Panc1 (cell line): ENCODE results near the gene CETP. TPM values are rescaled to one million over a fixed set of nuclear protein-coding genes. Genes with fewer than 3 reads are reported as not detected.

Source experiments
- ATAC-seq: fragments of 200-7000 bp; cut with Tn5 transposase; 2 replicates; pipeline ENCODE4 v1.9.1; 2020; ENCODE audit warnings: mild to moderate bottlenecking, moderate library complexity
- BruUV-seq: library from RNA; stranded (reverse); fragments of 400-500 nt; replicated peaks from 2 replicates; lab custom pipeline; 2021; lab: Mats Ljungman, UMichigan
- CTCF ChIA-PET: fragments of 300-600 bp; sonication (Branson Sonifier 250); formaldehyde crosslinking; loops from one replicate; lab custom pipeline; 2022; ENCODE audit warnings: antibody characterized with exemption; lab: Charles Lee
- POLR2A ChIA-PET: fragments of 300-600 bp; sonication (Branson Sonifier 250); formaldehyde crosslinking; loops from one replicate; lab custom pipeline; 2022; ENCODE audit warnings: antibody characterized with exemption; lab: Charles Lee
- DNase-seq: peaks from one replicate; pipeline ENCODE4 v3.0.0-alpha.2; 2010; ENCODE audit warnings: low read depth, low spot score
- H3K27ac ChIP-seq: 2 replicates; pipeline ENCODE4 v1.5.1; 2011; ENCODE audit warnings: mild to moderate bottlenecking, low read length, inconsistent platforms
- H3K27me3 ChIP-seq: fragments of 200-500 bp; sonication (Bioruptor generic); 2 replicates; pipeline ENCODE4 v1.6.0; 2014; ENCODE audit warnings: low read length, inconsistent platforms; ENCODE audit not compliant: control insufficient read depth, insufficient read depth
- H3K36me3 ChIP-seq: fragments of 200-500 bp; sonication (Bioruptor generic); 2 replicates; pipeline ENCODE4 v1.5.1; 2014; ENCODE audit warnings: inconsistent platforms, mild to moderate bottlenecking, low read length, moderate library complexity; ENCODE audit not compliant: control insufficient read depth, insufficient read depth
- H3K4me1 ChIP-seq: 2 replicates; pipeline ENCODE4 v1.5.1; 2011; ENCODE audit warnings: inconsistent platforms, mild to moderate bottlenecking, low read length, moderate library complexity; ENCODE audit not compliant: control insufficient read depth, insufficient read depth
- H3K4me3 ChIP-seq, 2 experiments: 2 replicates each; pipeline ENCODE4 v1.5.1; 2011 to 2012; ENCODE audit warnings: low read depth in 2 of 2, low read length in 2 of 2, mild to moderate bottlenecking in 2 of 2, inconsistent platforms in 1 of 2, moderate library complexity in 1 of 2
- H3K9me3 ChIP-seq: fragments of 200-500 bp; sonication (Bioruptor generic); 2 replicates; pipeline ENCODE4 v1.5.1; 2014; ENCODE audit warnings: low read depth, mild to moderate bottlenecking, inconsistent platforms, low read length, moderate library complexity; ENCODE audit not compliant: control insufficient read depth, insufficient read depth
- POLR2AphosphoS5 ChIP-seq: IDR thresholded peaks from 2 replicates; pipeline ENCODE4 v1.6.1; 2012; ENCODE audit warnings: mild to moderate bottlenecking, low read depth, low read length, moderate library complexity
- REST ChIP-seq, 2 experiments: IDR thresholded peaks; 2 replicates each; pipeline ENCODE4 v1.6.1; 2011 to 2012; ENCODE audit warnings: low read depth in 2 of 2, control low read depth in 1 of 2, low read length in 1 of 2, mild to moderate bottlenecking in 1 of 2, moderate library complexity in 1 of 2; ENCODE audit not compliant: insufficient read depth in 1 of 2
- SIN3A ChIP-seq: IDR thresholded peaks from 2 replicates; pipeline ENCODE4 v1.6.1; 2012; ENCODE audit warnings: low read depth, mild to moderate bottlenecking, low read length, moderate library complexity, borderline replicate concordance; ENCODE audit not compliant: insufficient read depth
- TCF7L2 ChIP-seq: IDR thresholded peaks from 2 replicates; pipeline ENCODE4 v1.6.1; 2011; ENCODE audit warnings: mild to moderate bottlenecking, low read depth, low read length, inconsistent platforms
- in situ Hi-C: cut with HindIII; loops from 2 replicates; pipeline ENCODE4 v1.10.0; 2016; ENCODE audit warnings: low sequenced_read_pairs, low pct_unique_long_range_greater_than_20kb
- intact Hi-C: fragments of 100-400 bp; cut with micrococcal nuclease; formaldehyde crosslinking; loops from one replicate; pipeline ENCODE4 v1.10.0; 2022; ENCODE audit not compliant: unreplicated experiment
- total RNA-seq: library from RNA; stranded (reverse); gene quantifications from one replicate; pipeline ENCODE4 v1.2.1, GENCODE V29; 2021; ENCODE audit not compliant: unreplicated experiment

CETP gene
- total RNA-seq, 1 experiment from 2014 or later: not detected

DNA sequence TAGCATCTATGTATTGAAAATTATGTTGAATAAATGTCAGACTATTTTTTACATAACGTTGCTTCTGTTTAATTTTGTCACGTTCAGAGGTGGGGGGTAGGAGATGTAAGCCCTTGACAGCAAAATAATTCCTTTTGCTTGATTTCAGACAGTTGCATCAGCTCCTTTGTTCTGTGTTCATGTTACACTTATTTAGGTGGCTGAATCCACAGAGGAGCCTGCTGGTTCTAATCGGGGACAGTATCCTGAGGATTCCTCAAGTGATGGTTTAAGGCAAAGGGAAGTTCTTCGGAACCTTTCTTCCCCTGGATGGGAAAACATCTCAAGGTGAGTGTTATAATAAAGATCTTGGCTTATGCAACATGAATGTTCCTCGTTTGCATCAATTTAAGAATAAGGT lies 25.3 kb upstream of the CETP start:
- no peaks in the 10 kb centered on the region for H3K9me3 ChIP-seq
- peaks cover 32% of the 10 kb centered on the region for H3K36me3 ChIP-seq
- DNase-seq (no peak), ATAC-seq (no peak)
- no peaks in the 10 kb centered on the region for H3K27me3 ChIP-seq
- H3K27ac ChIP-seq: peak overlapping the region; percentile 34; the same call in 1 of the 2 replicates
- no peak overlapping the region for H3K4me3 ChIP-seq
- BruUV-seq: no TSS peak
- peaks cover under 1% of the 10 kb centered on the region for H3K4me1 ChIP-seq
- CTCF ChIA-PET: no interaction called here
- in situ Hi-C loops (no loop called here), intact Hi-C loops (loop anchor here (10.0 kb wide), 1 partner anchor 62 kb away; no protein-coding TSS in a partner anchor)
- POLR2A ChIA-PET: no interaction called here
- TF ChIP-seq REST (IDR thresholded peaks at IDR 0.05; ENCODE audit: insufficient read depth in 1 of 2, low read depth in 2 of 2, low read length in 1 of 2): no peak
- no peak for TF ChIP-seq TCF7L2

- POLR2A ChIA-PET: no interaction called here
- peak overlapping the region; percentile 44; the same call in 1 of the 2 replicates for H3K27ac ChIP-seq
- in situ Hi-C loops: no loop called here
Observed at GRCh38 chr16:56936950-56937349, 24.8 kb upstream of the CETP start.

More at GRCh38 chr16:56936950-56937349, 24.8 kb upstream of the CETP start:
- DNase-seq (no peak), ATAC-seq (no peak)
- intact Hi-C loops: loop anchor here (10.0 kb wide), 1 partner anchor 62 kb away; no protein-coding TSS in a partner anchor
- Histone ChIP-seq H3K27me3 (no peaks in the 10 kb centered on the region), H3K36me3 (peaks cover 35% of the 10 kb centered on the region), H3K4me1 (no peaks in the 10 kb centered on the region; the same call in none of the 2 replicates), H3K4me3 (no peak overlapping the region), H3K9me3 (no peaks in the 10 kb centered on the region)
- CTCF ChIA-PET: no interaction called here
- no TSS peak for BruUV-seq
- TF ChIP-seq SIN3A: no peak
- no peak for TF ChIP-seq POLR2AphosphoS5
- no peak for TF ChIP-seq REST (IDR thresholded peaks at IDR 0.05; ENCODE audit: insufficient read depth in 1 of 2, low read depth in 2 of 2, low read length in 1 of 2)
